ENCODE results near the gene MED17. TPM values are rescaled to one million over a fixed set of nuclear protein-coding genes. Genes with fewer than 3 reads are reported as not detected.

MED17 gene
- polyA plus RNA-seq, 1 experiment = 23.1 TPM

DNA sequence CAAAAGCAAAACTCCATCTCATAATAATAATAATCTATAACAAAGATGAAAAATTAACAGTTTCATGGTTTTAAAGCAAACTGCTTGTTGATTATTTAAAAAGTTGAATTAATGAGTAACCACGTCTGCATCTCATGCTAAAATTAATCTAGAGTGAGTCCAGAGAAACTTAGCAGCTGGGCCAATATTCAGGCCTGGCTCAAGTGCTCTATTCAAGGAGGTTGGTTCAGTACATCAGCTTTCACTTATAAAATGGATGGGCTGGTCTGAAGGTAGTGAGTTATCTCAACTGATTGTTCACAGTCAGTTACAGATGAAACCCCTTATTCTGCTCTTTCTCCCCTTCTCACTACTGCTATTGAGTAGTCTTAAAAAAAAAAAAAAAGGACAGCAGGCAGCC is 43.3 kb downstream of the MED17 start:
- Histone ChIP-seq H3K9me3 (ENCODE audit: control insufficient read depth, insufficient read depth, low read length) (no peaks in the 10 kb centered on the region), H3K4me3 (ENCODE audit: low read depth, low read length) (no peak overlapping the region), H3K27me3 (ENCODE audit: control insufficient read depth, insufficient read depth, low read length) (no peaks in the 10 kb centered on the region), H3K27ac (ENCODE audit: low read depth, low read length) (no peak overlapping the region)
- TF ChIP-seq, protein P1, sequence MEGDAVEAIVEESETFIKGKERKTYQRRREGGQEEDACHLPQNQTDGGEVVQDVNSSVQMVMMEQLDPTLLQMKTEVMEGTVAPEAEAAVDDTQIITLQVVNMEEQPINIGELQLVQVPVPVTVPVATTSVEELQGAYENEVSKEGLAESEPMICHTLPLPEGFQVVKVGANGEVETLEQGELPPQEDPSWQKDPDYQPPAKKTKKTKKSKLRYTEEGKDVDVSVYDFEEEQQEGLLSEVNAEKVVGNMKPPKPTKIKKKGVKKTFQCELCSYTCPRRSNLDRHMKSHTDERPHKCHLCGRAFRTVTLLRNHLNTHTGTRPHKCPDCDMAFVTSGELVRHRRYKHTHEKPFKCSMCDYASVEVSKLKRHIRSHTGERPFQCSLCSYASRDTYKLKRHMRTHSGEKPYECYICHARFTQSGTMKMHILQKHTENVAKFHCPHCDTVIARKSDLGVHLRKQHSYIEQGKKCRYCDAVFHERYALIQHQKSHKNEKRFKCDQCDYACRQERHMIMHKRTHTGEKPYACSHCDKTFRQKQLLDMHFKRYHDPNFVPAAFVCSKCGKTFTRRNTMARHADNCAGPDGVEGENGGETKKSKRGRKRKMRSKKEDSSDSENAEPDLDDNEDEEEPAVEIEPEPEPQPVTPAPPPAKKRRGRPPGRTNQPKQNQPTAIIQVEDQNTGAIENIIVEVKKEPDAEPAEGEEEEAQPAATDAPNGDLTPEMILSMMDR (IDR thresholded peaks at IDR 0.05; ENCODE audit: low read depth, low read length) = no peak
- POLR2A ChIA-PET = interaction anchor here (0.6 kb wide), 1 partner anchor 324 kb away, joined by 3 read pairs; no protein-coding TSS in a partner anchor
- DNase-seq (ENCODE audit: low read depth, low spot score) = no peak
- CTCF ChIA-PET = no interaction called here

GRCh38 chr11:93829598-93829997 is 45.5 kb downstream of the MED17 start:
- Histone ChIP-seq H3K27ac (ENCODE audit: low read depth, low read length) (no peak overlapping the region), H3K4me3 (ENCODE audit: low read depth, low read length) (no peak overlapping the region), H3K27me3 (ENCODE audit: control insufficient read depth, insufficient read depth, low read length) (no peaks in the 10 kb centered on the region), H3K9me3 (ENCODE audit: control insufficient read depth, insufficient read depth, low read length) (no peaks in the 10 kb centered on the region)
- DNase-seq (ENCODE audit: low read depth, low spot score) = no peak
- CTCF ChIA-PET = no interaction called here
- TF ChIP-seq, protein P1 (IDR thresholded peaks at IDR 0.05; ENCODE audit: low read depth, low read length) = no peak
- POLR2A ChIA-PET = no interaction called here

DNA sequence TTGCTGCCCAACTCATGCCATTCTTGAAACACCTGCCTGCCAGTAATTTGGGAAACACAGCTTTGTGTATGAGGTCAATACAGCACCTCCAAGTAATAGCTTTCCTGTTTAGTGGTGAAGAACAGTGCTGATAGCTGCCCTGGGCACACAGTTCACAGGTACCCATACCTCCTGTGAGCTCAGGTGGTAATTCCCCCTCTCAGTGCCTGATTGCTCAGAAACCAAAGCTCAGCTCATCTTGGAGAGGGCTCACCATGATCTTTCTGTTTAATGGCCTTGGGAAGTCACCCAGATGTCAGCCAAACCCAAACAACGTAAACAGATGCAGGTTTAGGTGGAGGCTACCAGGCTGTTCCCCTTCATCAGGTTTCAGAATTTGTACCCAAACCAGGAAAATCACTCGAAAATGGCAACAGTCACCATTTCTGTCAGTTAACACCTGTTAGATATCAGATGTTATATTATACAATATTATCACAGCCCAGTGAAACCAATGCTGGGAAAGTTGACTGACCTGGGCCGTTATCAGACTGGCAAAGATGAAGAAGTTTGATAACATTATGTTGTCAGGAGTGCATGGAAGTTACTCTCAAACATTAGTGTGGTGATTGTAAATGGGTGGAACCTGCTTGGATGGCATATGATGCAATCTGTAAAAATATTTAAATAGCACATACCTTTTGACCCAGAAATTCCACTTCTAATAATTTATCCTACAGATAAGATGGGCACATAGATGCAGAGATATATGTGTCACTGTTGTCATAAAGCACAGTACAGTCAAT is 47.5 kb downstream of the MED17 start:
- Histone ChIP-seq H3K4me3 (ENCODE audit: low read depth, low read length) (no peak overlapping the region), H3K9me3 (ENCODE audit: control insufficient read depth, insufficient read depth, low read length) (no peaks in the 10 kb centered on the region), H3K27ac (ENCODE audit: low read depth, low read length) (no peak overlapping the region), H3K27me3 (ENCODE audit: control insufficient read depth, insufficient read depth, low read length) (peaks cover 2% of the 10 kb centered on the region)
- ChIA-PET POLR2A (no interaction called here), CTCF (no interaction called here)
- no peak for DNase-seq (ENCODE audit: low read depth, low spot score)
- TF ChIP-seq, protein P1 (IDR thresholded peaks at IDR 0.05; ENCODE audit: low read depth, low read length) = no peak

GRCh38 chr11:93832780-93833179 is 48.7 kb downstream of the MED17 start:
- Histone ChIP-seq H3K27ac (ENCODE audit: low read depth, low read length) (no peak overlapping the region), H3K9me3 (ENCODE audit: control insufficient read depth, insufficient read depth, low read length) (no peaks in the 10 kb centered on the region), H3K27me3 (ENCODE audit: control insufficient read depth, insufficient read depth, low read length) (peaks cover 2% of the 10 kb centered on the region), H3K4me3 (ENCODE audit: low read depth, low read length) (no peak overlapping the region)
- ChIA-PET POLR2A (no interaction called here), CTCF (no interaction called here)
- TF ChIP-seq, protein P1 (IDR thresholded peaks at IDR 0.05; ENCODE audit: low read depth, low read length) = no peak
- DNase-seq (ENCODE audit: low read depth, low spot score) = no peak

- DNase-seq (ENCODE audit: low read depth, low spot score) = no peak
- Histone ChIP-seq H3K27ac (ENCODE audit: low read depth, low read length) (no peak overlapping the region), H3K4me3 (ENCODE audit: low read depth, low read length) (no peak overlapping the region), H3K9me3 (ENCODE audit: control insufficient read depth, insufficient read depth, low read length) (no peaks in the 10 kb centered on the region), H3K27me3 (ENCODE audit: control insufficient read depth, insufficient read depth, low read length) (peaks cover 2% of the 10 kb centered on the region)
- POLR2A ChIA-PET = no interaction called here
- CTCF ChIA-PET = interaction anchor here (0.6 kb wide), 2 partner anchors 21 to 1059 kb away, joined by 6 read pairs; no protein-coding TSS in a partner anchor
- TF ChIP-seq, protein P1 (IDR thresholded peaks at IDR 0.05; ENCODE audit: low read depth, low read length) = no peak
Measured at GRCh38 chr11:93838967-93839366, 54.9 kb downstream of the MED17 start.
